HG03097 (cell line): ENCODE results near the gene CTBP2.
"Not testable (repeated sequence)": the region's sequence is repeated elsewhere in the genome, so short reads cannot be mapped to it uniquely, and the experiment has no call there.

ENCODE experiments used
- ATAC-seq: cut with Tn5 transposase; IDR thresholded peaks from one replicate; pipeline ENCODE4 v1.9.1; 2021; ENCODE audit not compliant: unreplicated experiment, low FRiP score

CTBP2 gene

GRCh38 chr10:125076121-125076825, 84.1 kb downstream of the CTBP2 start:
- no peak for ATAC-seq

DNA sequence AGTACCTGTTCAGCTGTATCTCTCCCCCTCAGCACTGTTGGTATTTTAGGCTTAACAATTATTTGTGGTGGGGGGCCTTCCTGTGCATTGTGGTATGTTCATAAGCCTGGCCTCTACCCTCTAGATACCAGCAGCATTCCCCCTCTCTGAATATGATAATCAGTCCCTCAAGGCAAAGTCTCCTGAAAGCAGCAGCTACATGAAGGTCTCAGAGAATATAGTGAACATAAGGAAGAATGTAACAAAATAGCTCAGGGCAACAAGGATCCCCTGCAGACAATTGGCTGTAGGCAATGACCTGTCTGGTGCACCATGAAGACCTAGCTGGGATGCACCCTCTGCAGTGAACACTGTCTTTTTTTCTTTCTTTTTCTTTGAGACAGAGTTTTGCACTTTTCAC, 86.4 kb downstream of the CTBP2 start:
- ATAC-seq: no peak

DNA sequence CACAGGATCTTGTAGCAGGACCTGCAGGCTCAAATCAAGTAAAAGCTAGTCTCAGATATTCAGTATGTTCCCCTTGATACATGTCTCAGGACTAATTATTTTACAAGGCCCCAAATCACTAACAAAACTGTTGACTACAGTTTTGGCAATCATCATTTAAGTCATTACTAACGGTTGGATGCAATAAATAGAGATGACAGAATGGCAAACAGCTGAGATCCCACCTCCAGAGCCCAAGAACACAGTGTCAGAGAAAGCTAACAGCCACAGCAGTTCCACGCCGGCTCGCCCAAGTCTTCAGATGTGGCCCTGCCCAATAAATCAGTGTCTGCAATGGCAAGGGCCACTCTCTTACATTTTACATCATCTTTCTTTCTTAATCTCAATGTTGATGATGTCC, 87.6 kb downstream of the CTBP2 start:
- no peak for ATAC-seq

- ATAC-seq: no peak
These were observed 89.4 kb downstream of the CTBP2 start for GRCh38 chr10:125071008-125071407.

DNA sequence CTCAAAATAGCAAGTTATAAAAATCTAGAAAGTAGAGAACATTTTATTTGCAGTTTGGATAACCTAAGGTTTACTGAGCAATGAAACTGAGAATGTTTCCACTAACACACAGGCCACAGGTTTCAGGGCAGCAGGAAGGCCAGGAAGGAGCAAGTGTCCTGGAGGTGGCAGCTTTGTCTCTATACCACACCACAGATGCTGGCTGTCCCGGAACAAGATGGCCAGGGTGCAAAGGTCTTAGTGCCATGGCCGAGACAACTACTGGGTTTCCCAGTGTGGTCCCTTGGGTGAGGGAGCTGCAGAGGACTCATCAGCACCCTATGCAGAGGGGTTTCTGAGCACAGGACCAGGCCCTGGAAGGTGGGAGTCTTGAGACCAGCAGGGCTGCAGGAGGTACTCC, 92.0 kb downstream of the CTBP2 start:
- no peak for ATAC-seq

GRCh38 chr10:125067764-125068163, 92.6 kb downstream of the CTBP2 start:
- no peak for ATAC-seq

DNA sequence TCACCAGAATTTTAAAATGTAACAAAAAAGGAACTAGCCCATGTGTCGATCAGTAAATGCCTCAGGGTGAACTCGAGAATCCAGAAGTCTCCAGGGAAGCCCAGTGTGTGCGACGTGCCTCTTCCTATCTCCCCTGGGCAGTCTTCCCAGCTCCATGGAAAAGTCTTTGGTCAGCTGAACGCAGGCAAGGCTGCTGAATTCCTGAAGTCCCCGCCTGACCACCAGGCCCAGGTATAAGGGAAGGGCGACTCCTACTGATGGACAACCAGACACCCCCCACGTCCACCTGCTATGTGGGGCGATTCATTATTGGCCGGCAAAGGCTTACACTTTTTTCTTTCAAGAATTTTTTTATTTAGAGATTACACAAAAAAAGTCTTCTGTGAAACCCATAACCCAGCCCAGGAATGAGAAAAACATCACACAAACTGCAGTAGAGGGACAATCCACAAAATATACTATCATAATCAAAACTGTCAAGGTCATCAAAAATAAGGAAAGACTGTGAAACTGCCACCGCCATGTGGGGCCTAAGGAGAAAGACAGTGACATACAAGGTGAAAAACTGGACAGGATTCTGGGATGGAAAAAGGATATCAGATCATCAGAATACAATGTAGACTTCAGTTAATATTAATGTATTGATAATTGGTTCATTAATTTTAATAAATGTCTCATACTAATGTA, 93.5 kb downstream of the CTBP2 start:
- ATAC-seq: no peak

- peak; percentile 95 for ATAC-seq
These were observed 95.5 kb downstream of the CTBP2 start for GRCh38 chr10:125064681-125065492.

- no peak for ATAC-seq
These were observed 97.0 kb downstream of the CTBP2 start for GRCh38 chr10:125063256-125063925.

GRCh38 chr10:125062914-125063230, 97.5 kb downstream of the CTBP2 start:
- no peak for ATAC-seq

DNA sequence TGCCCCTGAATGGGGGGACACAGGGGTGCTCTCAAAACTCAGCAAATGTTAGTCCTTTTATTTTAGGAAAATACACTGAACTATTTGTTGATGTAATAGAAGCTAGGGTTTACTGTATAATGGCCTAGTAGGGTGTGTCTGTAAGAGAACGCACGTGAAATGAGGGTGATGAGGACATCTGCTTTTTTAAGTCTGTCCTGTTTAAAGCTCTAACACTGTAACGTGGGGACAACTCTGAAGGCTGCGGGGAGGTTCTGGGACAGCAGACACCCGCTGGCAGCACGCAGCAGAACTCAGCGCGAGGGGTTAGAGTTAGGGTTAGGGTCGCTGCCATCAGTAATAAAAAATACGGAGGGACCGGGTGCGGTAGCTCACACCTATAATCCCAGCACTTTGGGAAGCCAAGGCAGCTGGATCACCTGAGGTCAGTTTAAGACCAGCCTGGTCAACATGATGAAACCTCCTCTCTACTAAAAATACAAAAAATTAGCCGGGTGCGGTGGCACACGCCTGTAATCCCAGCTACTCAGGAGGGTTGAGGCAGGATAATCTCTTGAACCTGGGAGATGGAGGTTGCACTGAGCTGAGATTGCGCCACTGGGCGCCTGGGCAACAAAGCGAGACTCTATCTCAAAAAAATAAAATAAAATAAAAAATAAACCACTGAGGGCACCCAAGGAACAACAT, 98.0 kb downstream of the CTBP2 start:
- no peak for ATAC-seq

DNA sequence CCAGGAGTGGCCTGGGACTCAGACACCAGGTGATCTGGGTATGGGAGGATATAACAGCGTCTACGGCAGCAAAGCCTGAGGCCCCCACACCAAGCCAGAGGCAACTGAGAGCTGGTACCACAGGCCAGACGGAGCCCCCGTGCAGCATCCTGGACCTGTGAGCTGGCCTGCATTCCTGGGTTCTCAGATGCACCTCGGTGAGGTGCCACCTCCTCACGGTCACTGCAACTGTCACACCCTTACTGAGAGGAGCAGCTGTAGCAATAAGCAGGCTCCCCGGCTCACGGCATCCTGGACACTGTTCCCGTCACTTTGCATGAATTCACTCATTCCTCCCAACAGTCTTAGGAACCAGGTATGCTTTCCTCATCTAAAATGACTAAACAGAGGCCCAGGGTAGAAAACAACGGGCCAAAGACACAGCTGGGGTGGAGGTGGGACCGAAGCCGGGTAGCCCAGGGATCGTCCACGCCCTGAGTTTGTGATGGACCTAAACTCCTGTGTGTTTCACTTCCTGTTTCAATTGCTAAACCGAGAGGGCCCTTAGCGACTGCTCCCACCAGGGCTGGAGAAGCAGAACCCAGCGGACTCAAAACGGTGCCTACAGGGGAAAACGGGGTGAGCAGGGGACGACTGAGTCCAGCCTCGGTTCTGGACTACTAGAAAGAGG, 98.7 kb downstream of the CTBP2 start:
- no peak for ATAC-seq

GRCh38 chr10:125060826-125061556, 99.4 kb downstream of the CTBP2 start:
- ATAC-seq: no peak

DNA sequence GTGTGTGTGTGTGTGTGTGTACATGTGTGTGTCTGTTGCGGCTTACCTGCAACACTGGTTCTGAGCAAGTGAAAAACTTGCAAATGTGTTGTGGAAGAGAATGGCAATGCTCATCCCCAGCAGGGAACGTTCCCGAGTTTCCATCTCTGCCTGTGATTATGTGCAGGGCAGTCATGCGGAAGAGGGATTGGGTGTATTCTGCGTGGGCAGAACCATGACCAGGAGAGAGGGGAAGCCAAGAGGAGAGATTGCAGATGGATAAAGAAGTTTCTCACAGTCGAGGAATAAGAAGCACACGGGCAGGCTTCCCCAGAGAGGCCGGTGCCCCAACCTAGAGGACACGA, 99.9 kb downstream of the CTBP2 start:
- no peak for ATAC-seq

- ATAC-seq: no peak
These were observed 100.3 kb downstream of the CTBP2 start for GRCh38 chr10:125060026-125060425.

- ATAC-seq: not testable (repeated sequence)
These were observed 101.0 kb downstream of the CTBP2 start for GRCh38 chr10:125059348-125059747.

GRCh38 chr10:125057158-125058001, 103.0 kb downstream of the CTBP2 start:
- ATAC-seq: no peak
